Stomach smooth muscle (tissue), 2 donors: ENCODE measurements around the gene DNAH3.
"Not testable (repeated sequence)": the region's sequence is repeated elsewhere in the genome, so short reads cannot be mapped to it uniquely, and the experiment has no call there.

Experiments
- H3K27ac ChIP-seq: one replicate; pipeline ENCODE4 v1.7.0; 2013; ENCODE audit warnings: mild to moderate bottlenecking, low read length, inconsistent platforms
- H3K27me3 ChIP-seq, 2 donors: one replicate each; pipeline ENCODE4 v1.7.0; 2013; ENCODE audit warnings: low read length in 2 of 2; ENCODE audit not compliant: insufficient read depth in 2 of 2, control insufficient read depth in 1 of 2
- H3K36me3 ChIP-seq, 2 donors: one replicate each; pipeline ENCODE4 v1.7.0; 2013; ENCODE audit warnings: low read length in 2 of 2; ENCODE audit not compliant: control insufficient read depth in 2 of 2, insufficient read depth in 2 of 2
- H3K4me1 ChIP-seq: one replicate; pipeline ENCODE4 v1.7.0; 2013; ENCODE audit warnings: low read length; ENCODE audit not compliant: control insufficient read depth, insufficient read depth
- H3K4me3 ChIP-seq, 2 donors: one replicate each; pipeline ENCODE4 v1.7.0; 2013; ENCODE audit warnings: low read length in 2 of 2
- H3K9ac ChIP-seq, 2 donors: one replicate each; pipeline ENCODE4 v1.7.0; 2013; ENCODE audit warnings: low read length in 2 of 2, mild to moderate bottlenecking in 1 of 2
- H3K9me3 ChIP-seq, 2 donors: one replicate each; pipeline ENCODE4 v1.7.0; 2013; ENCODE audit warnings: low read length in 2 of 2; ENCODE audit not compliant: control insufficient read depth in 2 of 2
- donor health status: healthy.
- donor health status: Pancreatic carcinoma.

Gene DNAH3

DNA sequence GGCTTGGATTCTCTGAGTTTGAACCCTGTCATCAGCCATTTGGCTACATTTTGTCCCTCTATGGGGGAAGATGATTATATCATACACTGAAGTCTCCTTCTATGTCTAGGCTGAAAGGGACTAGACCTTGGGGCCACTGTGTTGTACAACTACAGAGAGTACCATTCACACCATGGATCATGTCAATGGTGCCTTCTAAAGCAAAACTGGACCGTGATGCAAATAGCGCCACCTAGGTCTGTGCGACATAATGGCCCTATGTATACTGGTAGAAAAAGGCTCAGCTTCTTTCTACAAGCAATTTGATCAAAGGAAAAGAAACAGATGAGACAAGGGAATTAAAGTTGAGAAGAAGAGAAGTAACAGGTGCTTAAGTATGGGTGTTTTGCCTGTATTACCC is 149.4 kb downstream of the DNAH3 start:
- Histone ChIP-seq H3K4me1 (no peaks in the 10 kb centered on the region), H3K27ac (no peak overlapping the region), H3K4me3 (no peak overlapping the region), H3K27me3 (no peaks in the 10 kb centered on the region), H3K9me3 (no peaks in the 10 kb centered on the region), H3K9ac (no peak overlapping the region), H3K36me3 (no peaks in the 10 kb centered on the region)

- no peaks in the 10 kb centered on the region for H3K36me3 ChIP-seq
- H3K4me1 ChIP-seq = no peaks in the 10 kb centered on the region
- no peak overlapping the region for H3K27ac ChIP-seq
- H3K9ac ChIP-seq = no peak overlapping the region
- no peaks in the 10 kb centered on the region for H3K27me3 ChIP-seq
- H3K4me3 ChIP-seq = no peak overlapping the region
- no peaks in the 10 kb centered on the region for H3K9me3 ChIP-seq
Observed at GRCh38 chr16:20997147-20997546, 153.5 kb downstream of the DNAH3 start.

DNA sequence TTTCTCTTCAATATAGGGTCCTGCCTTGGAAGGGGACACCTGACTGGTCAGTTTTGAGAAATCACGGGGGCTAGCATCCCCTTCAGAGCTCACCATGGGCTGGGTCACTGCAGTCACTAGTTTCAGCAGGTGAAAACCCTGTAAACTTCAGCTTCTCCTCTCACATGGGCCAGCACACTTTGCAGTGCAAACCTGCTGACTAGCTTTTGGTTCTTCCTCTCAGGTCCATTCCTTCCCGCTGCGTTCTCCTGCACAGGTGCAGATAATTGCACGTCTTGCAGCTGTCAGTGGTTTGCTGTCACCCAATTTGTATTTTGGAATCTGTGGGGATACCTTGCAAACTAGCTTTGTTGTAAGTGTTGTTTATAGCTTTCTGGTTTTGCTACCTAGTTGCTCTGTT is 154.9 kb downstream of the DNAH3 start:
- Histone ChIP-seq H3K9ac (no peak overlapping the region), H3K9me3 (no peaks in the 10 kb centered on the region), H3K36me3 (no peaks in the 10 kb centered on the region), H3K27ac (no peak overlapping the region), H3K27me3 (no peaks in the 10 kb centered on the region), H3K4me3 (no peak overlapping the region), H3K4me1 (no peaks in the 10 kb centered on the region)

- not testable (repeated sequence) for H3K9me3 ChIP-seq, H3K27me3 ChIP-seq, H3K4me3 ChIP-seq, H3K4me1 ChIP-seq, H3K27ac ChIP-seq, H3K36me3 ChIP-seq, H3K9ac ChIP-seq
Observed at GRCh38 chr16:20989496-20990070, 161.1 kb downstream of the DNAH3 start.

- no peaks in the 10 kb centered on the region for H3K4me1 ChIP-seq
- no peaks in the 10 kb centered on the region for H3K36me3 ChIP-seq
- no peak overlapping the region for H3K27ac ChIP-seq
- no peaks in the 10 kb centered on the region for H3K9me3 ChIP-seq
- H3K9ac ChIP-seq = no peak overlapping the region
- H3K27me3 ChIP-seq = no peaks in the 10 kb centered on the region
- no peak overlapping the region for H3K4me3 ChIP-seq
Observed at GRCh38 chr16:20987049-20987448, 163.6 kb downstream of the DNAH3 start.

GRCh38 chr16:20984019-20984418 is 166.6 kb downstream of the DNAH3 start:
- H3K4me3 ChIP-seq = no peak overlapping the region
- H3K9me3 ChIP-seq = no peaks in the 10 kb centered on the region
- H3K27ac ChIP-seq = no peak overlapping the region
- no peaks in the 10 kb centered on the region for H3K36me3 ChIP-seq
- no peaks in the 10 kb centered on the region for H3K4me1 ChIP-seq
- H3K9ac ChIP-seq = no peak overlapping the region
- no peaks in the 10 kb centered on the region for H3K27me3 ChIP-seq

GRCh38 chr16:20976576-20976975 is 174.1 kb downstream of the DNAH3 start:
- no peaks in the 10 kb centered on the region for H3K9me3 ChIP-seq
- no peak overlapping the region for H3K27ac ChIP-seq
- H3K27me3 ChIP-seq = no peaks in the 10 kb centered on the region
- H3K36me3 ChIP-seq = no peaks in the 10 kb centered on the region
- H3K4me1 ChIP-seq = no peaks in the 10 kb centered on the region
- no peak overlapping the region for H3K4me3 ChIP-seq
- H3K9ac ChIP-seq = no peak overlapping the region

GRCh38 chr16:20973201-20973600 is 177.4 kb downstream of the DNAH3 start:
- not testable (repeated sequence) for H3K27ac ChIP-seq, H3K27me3 ChIP-seq, H3K36me3 ChIP-seq, H3K4me3 ChIP-seq, H3K9me3 ChIP-seq, H3K9ac ChIP-seq, H3K4me1 ChIP-seq

DNA sequence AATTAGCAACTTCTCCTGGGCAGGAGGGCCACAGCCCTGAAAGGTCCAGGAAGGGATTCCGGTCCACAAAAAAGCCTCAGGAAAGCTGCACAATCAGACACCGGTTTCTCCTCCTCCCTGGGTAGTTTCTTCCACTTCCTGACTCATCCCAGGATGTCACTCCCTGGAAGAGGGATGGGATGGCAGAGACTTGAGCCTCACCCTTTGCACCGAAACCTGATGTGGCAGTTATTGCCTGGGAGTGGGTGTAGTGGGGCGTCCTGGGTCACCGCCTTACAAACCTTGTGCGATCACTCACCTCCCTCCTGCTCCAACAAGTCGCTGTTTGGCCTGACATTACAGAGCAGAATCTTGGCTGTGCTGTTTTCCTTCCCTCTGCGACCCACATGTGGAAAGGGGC is 179.2 kb downstream of the DNAH3 start:
- Histone ChIP-seq H3K36me3 (no peaks in the 10 kb centered on the region), H3K9ac (no peak overlapping the region), H3K27ac (no peak overlapping the region), H3K9me3 (no peaks in the 10 kb centered on the region), H3K27me3 (no peaks in the 10 kb centered on the region), H3K4me3 (no peak overlapping the region), H3K4me1 (no peaks in the 10 kb centered on the region)

GRCh38 chr16:20969386-20969785 is 181.3 kb downstream of the DNAH3 start:
- Histone ChIP-seq H3K4me1 (no peaks in the 10 kb centered on the region), H3K9ac (no peak overlapping the region), H3K36me3 (no peaks in the 10 kb centered on the region), H3K27ac (no peak overlapping the region), H3K4me3 (no peak overlapping the region), H3K27me3 (no peaks in the 10 kb centered on the region), H3K9me3 (no peaks in the 10 kb centered on the region)

GRCh38 chr16:20968765-20969164 is 181.9 kb downstream of the DNAH3 start:
- Histone ChIP-seq H3K27me3 (no peaks in the 10 kb centered on the region), H3K4me3 (no peak overlapping the region), H3K9ac (no peak overlapping the region), H3K27ac (no peak overlapping the region), H3K4me1 (no peaks in the 10 kb centered on the region), H3K36me3 (no peaks in the 10 kb centered on the region), H3K9me3 (peaks cover 0 to 2% of the 10 kb centered on the region in 2 donors)
